ENCODE data around the gene TIMM29.

- TF ChIP-seq, protein P1, sequence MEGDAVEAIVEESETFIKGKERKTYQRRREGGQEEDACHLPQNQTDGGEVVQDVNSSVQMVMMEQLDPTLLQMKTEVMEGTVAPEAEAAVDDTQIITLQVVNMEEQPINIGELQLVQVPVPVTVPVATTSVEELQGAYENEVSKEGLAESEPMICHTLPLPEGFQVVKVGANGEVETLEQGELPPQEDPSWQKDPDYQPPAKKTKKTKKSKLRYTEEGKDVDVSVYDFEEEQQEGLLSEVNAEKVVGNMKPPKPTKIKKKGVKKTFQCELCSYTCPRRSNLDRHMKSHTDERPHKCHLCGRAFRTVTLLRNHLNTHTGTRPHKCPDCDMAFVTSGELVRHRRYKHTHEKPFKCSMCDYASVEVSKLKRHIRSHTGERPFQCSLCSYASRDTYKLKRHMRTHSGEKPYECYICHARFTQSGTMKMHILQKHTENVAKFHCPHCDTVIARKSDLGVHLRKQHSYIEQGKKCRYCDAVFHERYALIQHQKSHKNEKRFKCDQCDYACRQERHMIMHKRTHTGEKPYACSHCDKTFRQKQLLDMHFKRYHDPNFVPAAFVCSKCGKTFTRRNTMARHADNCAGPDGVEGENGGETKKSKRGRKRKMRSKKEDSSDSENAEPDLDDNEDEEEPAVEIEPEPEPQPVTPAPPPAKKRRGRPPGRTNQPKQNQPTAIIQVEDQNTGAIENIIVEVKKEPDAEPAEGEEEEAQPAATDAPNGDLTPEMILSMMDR (IDR thresholded peaks at IDR 0.05) = no peak
- TF ChIP-seq POLR2A (IDR thresholded peaks at IDR 0.05) = no peak
Measured at GRCh38 chr19:10923260-10924112, 5.1 kb upstream of the TIMM29 start.
